SKM-1 (cell line): Measurements from ENCODE around the gene ARID1A.
"Not testable (repeated sequence)": the region's sequence is repeated elsewhere in the genome, so short reads cannot be mapped to it uniquely, and the experiment has no call there.

Experiments used
- DNase-seq: peaks from one replicate; lab custom pipeline; 2025; ENCODE audit not compliant: unreplicated experiment; lab: John Stamatoyannopoulos, UW

Gene ARID1A

DNA sequence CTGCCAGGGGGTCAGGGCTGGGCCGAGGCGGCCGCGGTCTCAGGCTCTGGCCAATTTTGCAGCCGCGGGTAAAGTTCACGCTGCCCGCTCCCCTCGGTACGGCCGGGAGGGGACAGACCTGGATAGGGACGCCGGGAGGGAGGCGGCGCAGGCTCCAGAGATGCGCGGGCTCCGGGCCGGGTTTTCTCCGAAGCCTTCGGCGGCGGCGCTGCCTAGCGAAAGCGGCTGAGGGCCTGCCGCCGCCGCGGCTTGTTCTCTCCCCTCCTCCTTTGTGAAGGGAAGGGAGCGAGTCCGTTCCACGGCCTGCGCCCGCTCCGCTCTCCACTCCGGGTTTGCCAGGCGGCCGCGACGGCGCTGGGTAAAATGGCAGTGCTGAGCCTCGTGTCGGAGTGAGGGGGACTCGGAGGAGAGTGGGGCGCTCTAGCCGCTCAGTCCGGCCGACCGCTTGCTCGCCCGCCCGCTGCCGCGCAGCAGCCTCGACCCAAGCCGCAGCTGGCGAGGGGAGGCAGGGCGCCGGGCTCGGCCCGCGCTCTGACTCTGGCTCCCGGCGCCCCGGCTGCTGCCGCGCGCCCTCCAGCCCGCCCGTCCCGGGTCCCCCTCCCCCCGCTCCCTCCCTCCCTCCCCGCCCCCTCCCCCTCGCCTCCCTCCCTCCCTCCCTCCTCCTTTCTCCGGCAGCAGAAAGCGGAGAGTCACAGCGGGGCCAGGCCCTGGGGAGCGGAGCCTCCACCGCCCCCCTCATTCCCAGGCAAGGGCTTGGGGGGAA, at the start of gene ARID1A:
ARID1A (plus strand) TSS at position 660 of the 763 bp plus-strand sequence. CDS start 389 bp downstream, outside the sequence.
- DNase-seq, result peak; percentile 84

DNA sequence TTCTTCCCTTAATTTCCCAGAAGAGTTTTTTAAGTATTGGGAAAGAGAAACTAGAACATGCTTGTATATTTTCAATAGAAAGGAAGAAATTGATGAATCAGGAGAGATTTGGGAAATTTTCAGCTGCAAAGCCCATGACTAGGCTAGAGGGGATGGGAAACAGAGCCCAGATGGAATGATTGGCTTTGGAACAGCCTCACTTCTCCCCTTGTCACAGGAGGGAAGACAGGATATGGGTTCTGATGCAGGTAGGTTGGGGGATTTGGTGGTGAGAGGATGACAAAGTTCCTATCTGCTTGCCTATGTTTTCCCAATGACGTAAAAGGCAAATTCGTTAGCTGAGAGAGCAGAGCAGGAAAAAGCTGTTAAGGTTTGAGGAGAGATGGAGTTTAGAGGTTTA, 31.0 kb upstream of the ARID1A start:
- no peak for DNase-seq

DNA sequence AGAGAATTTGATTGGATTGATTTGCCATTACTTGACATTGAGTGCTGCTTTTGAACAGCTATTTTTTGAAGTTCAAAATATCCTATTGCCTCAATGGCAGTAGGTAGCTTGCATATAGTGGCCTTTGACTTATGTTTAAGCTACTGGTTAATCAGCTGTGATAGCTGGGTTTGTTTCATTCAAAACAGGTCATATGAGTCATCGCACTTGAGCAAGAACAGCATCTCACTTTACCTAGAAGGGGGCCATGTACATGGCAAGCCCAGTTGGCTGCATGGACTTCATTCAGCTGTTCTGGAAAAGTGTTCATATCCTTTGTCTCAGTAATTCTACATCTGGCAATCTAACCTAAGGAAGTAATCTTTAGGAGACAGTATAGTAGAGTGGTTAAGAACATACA, 29.0 kb upstream of the ARID1A start:
- no peak for DNase-seq

DNA sequence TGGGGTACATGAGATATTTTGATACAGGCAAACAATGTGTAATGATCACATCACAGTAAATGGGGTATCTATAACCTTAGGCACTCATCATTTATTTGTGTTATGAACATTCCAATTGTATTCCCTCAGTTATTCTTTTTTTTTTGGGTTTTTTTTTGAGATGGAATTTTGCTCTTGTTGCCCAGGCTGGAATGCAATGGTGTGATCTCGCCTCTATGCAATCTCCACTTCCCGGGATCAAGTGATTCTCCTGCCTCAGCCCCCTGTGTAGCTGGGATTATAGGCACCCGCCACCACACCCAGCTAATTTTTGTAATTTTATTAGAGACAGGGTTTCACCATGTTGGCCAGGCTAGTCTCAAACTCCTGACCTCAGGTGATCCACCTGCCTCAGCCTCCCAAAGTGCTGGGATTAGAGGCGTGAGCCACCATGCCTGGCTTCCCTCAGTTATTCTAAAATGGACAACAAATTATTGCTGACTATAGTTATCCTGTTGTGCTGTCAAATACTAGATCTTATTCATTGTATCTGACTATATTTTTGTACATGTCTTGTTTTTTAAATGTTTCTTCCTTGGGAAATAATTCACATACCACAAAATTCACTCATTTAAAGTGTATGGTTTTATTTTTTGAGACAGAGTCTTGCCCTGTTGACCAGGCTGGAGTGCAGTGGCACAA, 27.6 kb upstream of the ARID1A start:
- DNase-seq, result not testable (repeated sequence)

DNA sequence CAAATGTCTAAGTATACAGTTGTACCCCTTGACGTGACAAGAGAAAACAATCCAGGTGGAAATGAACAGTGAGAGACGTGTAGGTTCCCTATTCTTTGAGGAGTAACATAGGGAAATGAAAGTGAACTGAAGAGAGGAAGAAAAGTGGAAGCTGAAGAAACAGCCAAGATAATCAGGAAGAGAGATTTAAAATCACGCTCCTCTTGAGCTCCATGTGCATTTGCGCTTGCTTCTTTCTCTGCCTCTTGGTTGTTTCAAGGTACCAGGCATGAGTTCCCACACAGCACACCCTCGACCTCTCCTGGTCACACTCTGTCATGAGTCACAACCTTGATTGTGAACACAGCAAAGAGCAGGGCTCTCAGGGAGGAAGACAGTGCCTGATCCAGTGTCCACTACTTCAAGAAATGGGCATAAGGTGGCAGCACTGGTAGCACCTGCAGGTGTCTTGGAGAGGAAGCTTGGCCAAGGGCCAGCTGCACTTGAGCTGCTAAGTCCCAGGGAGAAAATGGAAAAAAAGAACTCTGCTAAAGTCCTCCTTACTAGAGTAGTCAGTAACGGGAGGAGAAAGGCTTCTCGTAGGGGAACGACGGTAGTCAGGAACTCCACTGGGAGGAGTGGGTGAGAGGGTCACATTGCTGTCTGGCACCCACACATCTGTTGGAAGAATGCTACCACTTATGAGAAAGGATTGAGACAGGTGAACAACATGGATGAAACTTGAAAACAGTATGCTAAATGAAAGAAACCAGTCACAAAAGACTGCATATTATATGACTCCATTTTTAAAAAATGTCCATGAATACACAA, 18.3 kb upstream of the ARID1A start:
- DNase-seq, result peak; percentile 57

DNA sequence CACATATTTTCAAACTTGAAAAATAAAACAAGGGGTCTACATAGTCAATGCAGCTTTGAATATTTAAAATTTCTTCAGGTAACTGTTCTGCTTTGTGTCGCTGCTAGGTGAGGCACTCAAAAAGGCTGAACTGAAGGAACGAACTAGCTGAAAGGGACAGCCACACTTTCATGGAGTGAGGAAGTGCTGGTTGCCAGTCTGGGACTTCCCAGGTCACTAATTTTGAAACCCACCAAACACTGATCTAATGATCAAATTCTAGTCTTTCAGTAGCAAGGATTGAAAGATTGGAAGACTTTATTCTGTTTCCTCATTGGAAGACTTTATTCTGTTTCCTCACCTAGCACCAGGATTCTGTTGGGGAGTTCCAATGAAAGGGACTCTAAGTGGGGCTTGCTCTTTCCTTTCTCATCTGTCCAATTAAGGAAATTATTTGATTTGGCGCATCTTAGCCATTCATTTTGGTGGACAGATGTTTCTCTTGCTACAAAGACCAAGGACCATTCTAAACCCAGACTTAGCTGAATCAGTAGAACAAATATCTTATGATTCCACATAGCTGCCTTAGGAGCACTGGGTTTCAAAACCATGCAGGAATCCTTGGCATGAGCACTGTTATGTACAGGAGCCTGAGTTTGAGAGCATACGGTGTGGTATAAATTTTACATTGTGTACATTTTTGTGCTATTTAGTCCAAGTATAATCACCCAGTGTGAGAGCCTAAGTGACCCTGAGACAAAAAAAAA, 10.9 kb upstream of the ARID1A start:
- no peak for DNase-seq

DNA sequence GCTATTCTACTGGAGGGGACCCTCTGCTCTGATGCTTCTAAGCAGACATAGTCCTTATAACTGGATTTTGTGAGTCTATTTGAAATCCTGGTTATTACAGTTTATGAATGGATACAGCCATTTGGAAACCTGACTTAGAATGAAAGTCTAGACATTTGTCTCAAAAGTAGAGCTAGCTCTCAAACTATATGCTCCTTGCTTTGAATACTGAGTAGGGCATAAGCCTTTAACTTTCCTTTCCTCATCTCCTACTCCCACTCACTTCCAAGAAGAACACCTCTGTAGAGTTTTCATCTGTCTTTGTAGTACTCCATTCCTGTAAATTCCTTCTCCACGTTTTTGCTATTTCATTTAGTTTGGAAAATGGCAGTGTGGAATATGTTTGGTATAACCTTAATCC, 9.0 kb upstream of the ARID1A start:
- no peak for DNase-seq

DNA sequence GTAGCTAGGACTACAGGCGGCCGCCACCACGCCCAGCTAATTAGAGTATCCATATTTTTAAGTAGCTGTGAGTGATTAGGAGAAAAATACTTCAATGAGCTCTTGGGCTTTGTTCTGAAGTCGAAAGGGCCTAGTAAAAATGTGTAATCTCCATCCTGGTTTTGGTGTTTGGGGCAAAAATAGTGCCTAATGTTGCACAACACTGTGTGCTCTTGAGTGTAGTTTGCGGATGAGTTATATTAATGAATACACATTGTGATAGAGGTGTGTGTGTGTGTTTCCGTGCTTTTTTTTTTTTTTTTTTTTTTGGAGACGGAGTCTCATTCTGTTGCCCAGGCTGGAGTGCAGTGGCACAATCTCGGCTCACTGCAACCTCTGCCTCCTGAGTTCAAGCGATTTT, 6.3 kb upstream of the ARID1A start:
- no peak for DNase-seq

DNA sequence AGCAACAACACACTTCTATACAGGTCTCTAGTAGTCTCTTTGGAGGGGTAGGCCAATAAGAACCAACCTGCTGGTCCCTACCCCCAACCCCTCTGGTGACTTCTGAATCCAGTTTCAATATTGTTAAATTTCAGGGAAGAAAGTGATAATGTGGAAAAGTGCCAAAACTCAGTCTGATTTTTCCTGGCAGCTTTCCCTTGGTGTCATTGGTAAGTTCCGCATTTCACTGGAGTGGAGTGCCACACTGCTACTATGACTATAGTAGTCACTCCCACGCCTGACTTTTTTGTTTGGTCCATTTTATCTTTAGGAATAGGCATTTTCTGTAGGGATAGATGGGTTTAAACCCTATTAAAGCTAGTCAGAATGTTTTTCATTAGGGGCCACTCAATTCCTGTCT, 5.7 kb upstream of the ARID1A start:
- DNase-seq, result no peak

DNA sequence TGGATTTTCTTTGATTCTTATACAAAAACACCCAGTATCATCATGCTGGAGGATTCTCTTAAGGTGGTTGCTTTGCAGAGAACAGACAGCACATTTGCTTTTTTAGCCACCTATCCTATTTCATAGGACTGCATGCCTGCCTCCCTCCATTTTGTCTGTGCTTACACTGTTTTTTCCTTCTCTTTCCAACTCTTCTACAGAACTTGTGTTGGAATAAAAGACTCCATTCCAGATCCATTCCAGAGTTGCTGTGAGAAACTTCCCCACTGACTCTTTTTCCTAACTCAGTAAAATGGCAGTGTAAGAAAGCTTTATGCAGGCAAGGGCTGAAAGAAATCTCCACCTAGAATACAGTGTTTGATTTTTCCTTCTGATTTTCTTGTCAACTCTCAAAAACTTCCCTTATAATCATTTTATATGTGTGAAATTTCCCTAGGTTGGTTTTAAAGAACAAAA, 5.2 kb upstream of the ARID1A start:
- no peak for DNase-seq

DNA sequence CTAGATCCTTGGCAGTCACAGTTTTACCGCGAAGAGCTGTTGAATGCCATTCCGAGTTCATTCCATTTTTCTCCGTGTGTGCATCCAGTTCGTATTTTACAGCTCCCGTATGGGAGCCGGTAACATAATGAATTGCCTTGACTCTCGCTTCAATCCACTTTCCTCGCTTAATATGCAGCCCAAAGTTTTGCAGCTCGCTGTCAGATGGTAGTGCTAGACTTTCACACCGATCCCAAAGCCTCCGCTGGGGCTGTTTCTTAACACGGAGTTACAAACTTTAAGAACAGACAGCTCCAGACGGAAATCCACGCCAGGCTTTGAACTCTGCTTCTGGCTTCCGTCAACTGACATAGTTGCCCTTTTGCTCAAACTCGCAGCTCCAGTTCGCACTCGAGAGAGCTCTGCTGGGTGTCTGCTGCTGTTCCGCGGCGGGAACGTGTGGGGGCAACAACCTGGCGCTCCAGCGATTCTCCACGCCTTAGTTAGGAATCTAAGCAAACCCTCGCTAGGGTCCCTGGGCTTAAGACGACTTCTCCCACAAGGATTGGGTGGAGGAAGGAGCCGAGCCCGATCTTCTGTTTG, 3.5 kb upstream of the ARID1A start:
- peak; percentile 74 for DNase-seq

DNA sequence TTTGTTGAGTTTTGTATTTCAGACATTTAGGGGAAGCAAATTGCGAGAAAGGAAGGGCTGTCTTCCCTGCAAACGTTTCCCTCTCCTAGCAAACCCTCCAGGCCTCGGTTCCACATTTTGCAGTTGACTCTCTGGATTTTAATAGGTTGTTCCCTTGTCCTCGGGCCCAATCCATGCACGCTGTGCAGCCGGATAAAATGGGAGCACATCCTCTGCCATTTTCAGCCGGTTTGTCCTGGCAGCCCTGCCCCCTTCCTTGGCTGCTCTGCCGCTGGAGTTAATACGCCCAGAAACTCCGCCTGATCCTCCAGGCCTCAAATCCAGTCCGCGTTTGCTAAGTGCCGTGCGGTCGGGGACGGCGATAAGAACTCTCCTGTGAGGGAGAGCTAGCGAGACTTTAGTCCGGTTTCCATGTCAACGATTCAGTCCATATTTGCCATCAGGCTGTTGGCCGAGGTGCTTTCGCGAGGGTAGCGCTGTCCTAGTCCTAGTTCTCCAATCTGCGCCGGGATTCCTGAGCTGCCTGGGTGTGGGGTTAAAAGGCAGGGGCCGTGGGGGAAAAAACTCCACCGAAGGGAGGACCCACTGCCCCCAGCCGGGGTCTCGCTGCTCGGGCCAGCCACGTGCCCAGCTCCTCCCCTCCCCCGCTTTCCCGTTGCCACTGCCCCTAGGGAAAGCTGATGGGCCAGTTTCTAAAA, 2.9 kb upstream of the ARID1A start:
- DNase-seq, result peak; percentile 96

DNA sequence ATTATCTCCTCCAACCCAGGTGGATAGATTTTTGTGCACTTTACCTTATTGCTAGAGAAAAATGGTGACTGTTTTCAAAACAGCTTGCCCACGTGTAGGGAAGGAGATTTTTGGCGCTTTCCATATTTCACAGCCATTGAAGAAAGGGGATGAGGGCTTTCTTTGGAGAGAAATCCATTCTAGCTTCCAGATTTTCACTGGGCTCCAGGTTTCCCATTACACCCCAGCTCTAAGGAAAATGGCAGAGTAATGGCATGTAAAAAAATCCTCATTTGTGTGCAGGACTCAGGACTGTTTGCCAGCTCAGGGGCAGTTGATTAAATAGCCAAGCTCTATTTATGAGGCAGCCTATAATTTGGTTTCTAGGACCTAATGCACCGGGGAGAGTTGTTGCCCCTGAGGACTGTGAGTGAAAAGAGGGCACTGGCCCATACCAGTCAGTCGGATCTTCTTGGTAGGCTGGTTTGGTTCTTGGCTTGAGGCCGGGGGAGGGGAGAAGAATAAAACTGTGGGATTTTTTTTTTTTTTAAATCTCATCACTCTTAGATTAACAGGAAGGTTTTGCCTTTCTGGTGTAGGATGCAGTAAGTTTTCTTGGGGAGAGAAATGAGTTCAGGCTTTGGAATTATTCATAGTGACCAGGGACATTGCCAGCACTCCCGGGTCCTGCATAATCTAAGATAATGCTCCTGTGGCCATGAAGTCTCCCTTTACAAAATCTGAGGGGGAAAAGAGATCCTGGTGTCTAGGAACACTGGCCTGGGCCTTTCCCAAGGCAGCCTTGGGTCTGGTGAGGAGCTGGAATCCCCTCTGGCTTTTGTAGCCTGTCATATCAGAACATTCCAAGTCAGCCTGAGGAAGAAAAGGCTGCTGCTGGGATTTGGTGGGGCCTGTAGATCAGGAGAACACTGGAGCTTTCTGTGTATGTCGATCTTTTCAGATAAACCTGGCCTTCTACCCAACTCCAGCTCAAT, 1.9 kb upstream of the ARID1A start:
- DNase-seq, result no peak

DNA sequence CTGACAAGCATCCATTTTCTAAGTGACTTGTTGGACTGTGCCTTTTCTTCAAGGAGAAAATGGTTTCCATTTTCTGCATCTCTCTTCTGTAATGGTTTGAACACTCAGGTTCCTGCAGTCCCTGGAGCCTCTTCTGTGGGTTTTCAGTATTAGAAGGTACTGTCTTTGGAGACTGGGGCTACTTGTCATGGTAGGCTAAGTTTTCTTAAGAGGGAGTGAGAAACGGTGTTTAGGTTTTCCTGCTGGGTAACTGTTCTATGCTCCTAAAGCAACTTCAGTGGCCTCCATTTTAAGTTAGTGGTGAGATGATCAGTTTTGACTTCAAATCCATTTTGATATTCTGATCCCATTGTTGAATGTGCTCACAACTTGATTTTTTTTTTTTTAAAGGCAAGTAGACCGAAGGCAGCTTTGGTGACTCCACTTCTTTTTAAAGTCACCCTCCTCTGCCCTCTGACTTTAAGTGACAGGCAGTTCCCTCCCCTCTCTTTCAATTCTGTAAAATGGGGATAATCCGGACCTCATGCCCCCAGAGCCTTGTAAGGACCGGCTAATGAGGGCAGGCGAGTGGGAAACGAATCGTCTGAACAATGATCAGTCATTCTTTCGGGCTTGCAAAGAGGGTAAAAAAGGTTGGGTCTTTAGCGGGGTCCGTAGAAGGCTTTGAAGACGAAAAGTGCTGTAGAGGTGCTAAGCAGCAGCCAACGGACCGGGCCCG, 1.0 kb upstream of the ARID1A start:
- no peak for DNase-seq

DNA sequence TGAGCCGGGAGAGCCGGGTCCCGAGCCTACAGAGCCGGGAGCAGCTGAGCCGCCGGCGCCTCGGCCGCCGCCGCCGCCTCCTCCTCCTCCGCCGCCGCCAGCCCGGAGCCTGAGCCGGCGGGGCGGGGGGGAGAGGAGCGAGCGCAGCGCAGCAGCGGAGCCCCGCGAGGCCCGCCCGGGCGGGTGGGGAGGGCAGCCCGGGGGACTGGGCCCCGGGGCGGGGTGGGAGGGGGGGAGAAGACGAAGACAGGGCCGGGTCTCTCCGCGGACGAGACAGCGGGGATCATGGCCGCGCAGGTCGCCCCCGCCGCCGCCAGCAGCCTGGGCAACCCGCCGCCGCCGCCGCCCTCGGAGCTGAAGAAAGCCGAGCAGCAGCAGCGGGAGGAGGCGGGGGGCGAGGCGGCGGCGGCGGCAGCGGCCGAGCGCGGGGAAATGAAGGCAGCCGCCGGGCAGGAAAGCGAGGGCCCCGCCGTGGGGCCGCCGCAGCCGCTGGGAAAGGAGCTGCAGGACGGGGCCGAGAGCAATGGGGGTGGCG, 371 bp downstream of the ARID1A start:
- no peak for DNase-seq

DNA sequence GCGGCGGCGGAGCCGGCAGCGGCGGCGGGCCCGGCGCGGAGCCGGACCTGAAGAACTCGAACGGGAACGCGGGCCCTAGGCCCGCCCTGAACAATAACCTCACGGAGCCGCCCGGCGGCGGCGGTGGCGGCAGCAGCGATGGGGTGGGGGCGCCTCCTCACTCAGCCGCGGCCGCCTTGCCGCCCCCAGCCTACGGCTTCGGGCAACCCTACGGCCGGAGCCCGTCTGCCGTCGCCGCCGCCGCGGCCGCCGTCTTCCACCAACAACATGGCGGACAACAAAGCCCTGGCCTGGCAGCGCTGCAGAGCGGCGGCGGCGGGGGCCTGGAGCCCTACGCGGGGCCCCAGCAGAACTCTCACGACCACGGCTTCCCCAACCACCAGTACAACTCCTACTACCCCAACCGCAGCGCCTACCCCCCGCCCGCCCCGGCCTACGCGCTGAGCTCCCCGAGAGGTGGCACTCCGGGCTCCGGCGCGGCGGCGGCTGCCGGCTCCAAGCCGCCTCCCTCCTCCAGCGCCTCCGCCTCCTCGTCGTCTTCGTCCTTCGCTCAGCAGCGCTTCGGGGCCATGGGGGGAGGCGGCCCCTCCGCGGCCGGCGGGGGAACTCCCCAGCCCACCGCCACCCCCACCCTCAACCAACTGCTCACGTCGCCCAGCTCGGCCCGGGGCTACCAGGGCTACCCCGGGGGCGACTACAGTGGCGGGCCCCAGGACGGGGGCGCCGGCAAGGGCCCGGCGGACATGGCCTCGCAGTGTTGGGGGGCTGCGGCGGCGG, 1.0 kb downstream of the ARID1A start:
- DNase-seq, result no peak

DNA sequence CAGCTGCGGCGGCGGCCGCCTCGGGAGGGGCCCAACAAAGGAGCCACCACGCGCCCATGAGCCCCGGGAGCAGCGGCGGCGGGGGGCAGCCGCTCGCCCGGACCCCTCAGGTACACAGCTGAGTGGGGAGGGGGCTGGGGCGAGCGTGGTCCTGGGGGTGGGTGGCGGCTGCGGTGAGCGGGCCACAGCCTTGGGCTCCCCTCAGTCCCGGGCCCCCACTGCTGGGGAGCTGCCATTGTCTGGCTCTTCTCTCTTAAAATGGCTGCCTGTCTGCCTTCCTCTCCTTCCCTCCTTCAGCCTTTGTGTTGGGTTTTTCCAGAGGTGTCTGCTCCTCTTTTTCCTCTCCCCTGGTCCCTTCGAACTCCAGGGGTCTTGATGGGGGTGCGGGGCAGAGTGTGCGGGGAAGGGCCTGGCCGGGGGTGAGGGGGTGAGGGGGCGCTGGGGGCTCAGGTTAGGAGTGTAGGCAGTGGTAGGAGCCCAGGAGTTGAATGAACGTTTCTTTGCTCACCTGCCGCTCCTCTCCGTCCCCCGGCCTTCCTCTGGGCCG, 1.7 kb downstream of the ARID1A start:
- no peak for DNase-seq
